Caco-2 (cell line): ENCODE data around the gene PPP6R3. TPM values are rescaled to one million over a fixed set of nuclear protein-coding genes. Genes with fewer than 3 reads are reported as not detected.
A peak's percentile ranks its signal among the peaks of the same experiment; 100 is the strongest.

Source experiments
- BruUV-seq: library from RNA; stranded (reverse); fragments of 400-500 nt; replicated peaks from 2 replicates; lab custom pipeline; 2021; lab: Mats Ljungman, UMichigan
- CTCF ChIA-PET: fragments of 300-600 bp; sonication (Branson Sonifier 250); formaldehyde crosslinking; loops from one replicate; lab custom pipeline; 2022; ENCODE audit warnings: antibody characterized with exemption; lab: Charles Lee
- POLR2A ChIA-PET: fragments of 300-600 bp; sonication (Branson Sonifier 250); formaldehyde crosslinking; loops from one replicate; lab custom pipeline; 2022; ENCODE audit warnings: antibody characterized with exemption; lab: Charles Lee
- DNase-seq, 2 experiments: peaks; one replicate each; pipeline versions ENCODE4 v3.0.0 to v3.0.0-alpha.2; 2020 to 2022
- H3K27me3 ChIP-seq: replicated peaks from 2 replicates; pipeline ENCODE4 v1.6.0; 2011; ENCODE audit warnings: low read length; ENCODE audit not compliant: control insufficient read depth, insufficient read depth
- H3K36me3 ChIP-seq: 2 replicates; pipeline ENCODE4 v1.5.1; 2011; ENCODE audit warnings: low read length; ENCODE audit not compliant: control insufficient read depth, insufficient read depth
- H3K4me1 ChIP-seq: fragments of 250-450 bp; sonication (Bioruptor Pico); 2 replicates; pipeline ENCODE4 v1.5.1; 2020; ENCODE audit warnings: mild to moderate bottlenecking
- H3K4me3 ChIP-seq: 2 replicates; pipeline ENCODE4 v1.5.1; 2011; ENCODE audit warnings: low read depth, mild to moderate bottlenecking, control low read depth, low read length
- H3K9me3 ChIP-seq: fragments of 250-450 bp; sonication (Bioruptor Pico); 2 replicates; pipeline ENCODE4 v1.5.1; 2020; ENCODE audit warnings: mild to moderate bottlenecking, moderate library complexity
- H3K27ac Mint-ChIP-seq: one replicate; pipeline ENCODE4 v1.8.0; 2022; ENCODE audit warnings: mixed read lengths; ENCODE audit not compliant: unreplicated experiment
- H3K27me3 Mint-ChIP-seq: one replicate; pipeline ENCODE4 v1.8.0; 2022; ENCODE audit warnings: mixed read lengths; ENCODE audit not compliant: insufficient read depth, unreplicated experiment
- H3K36me3 Mint-ChIP-seq: one replicate; pipeline ENCODE4 v1.8.0; 2022; ENCODE audit warnings: mild to moderate bottlenecking, mixed read lengths; ENCODE audit not compliant: insufficient read depth, unreplicated experiment
- H3K4me1 Mint-ChIP-seq: one replicate; pipeline ENCODE4 v1.8.0; 2022; ENCODE audit warnings: low read depth, mixed read lengths; ENCODE audit not compliant: unreplicated experiment
- H3K4me3 Mint-ChIP-seq: one replicate; pipeline ENCODE4 v1.8.0; 2022; ENCODE audit warnings: mild to moderate bottlenecking, moderate library complexity, mixed read lengths; ENCODE audit not compliant: unreplicated experiment
- H3K9me3 Mint-ChIP-seq: one replicate; pipeline ENCODE4 v1.8.0; 2022; ENCODE audit warnings: mixed read lengths; ENCODE audit not compliant: unreplicated experiment
- CTCF ChIP-seq, 2 experiments: fragments of 200-600 bp in 1 of 2; IDR thresholded peaks; 1 replicate in 1 of 2; 2 replicates in 1 of 2; pipeline versions ENCODE4 v1.5.1 to v1.8.0; 2011 to 2022; ENCODE audit warnings: antibody characterized with exemption in 1 of 2, control low read depth in 1 of 2, inconsistent platforms in 1 of 2, low read depth in 1 of 2, low read length in 1 of 2, mild to moderate bottlenecking in 1 of 2, moderate library complexity in 1 of 2; ENCODE audit not compliant: insufficient read depth in 1 of 2, severe bottlenecking in 1 of 2, unreplicated experiment in 1 of 2
- intact Hi-C: fragments of 100-400 bp; cut with micrococcal nuclease; formaldehyde crosslinking; loops from one replicate; pipeline ENCODE4 v1.10.0; 2022; ENCODE audit not compliant: unreplicated experiment
- total RNA-seq: library from RNA; stranded (reverse); gene quantifications from 2 replicates; pipeline ENCODE4 v1.2.3, GENCODE V29; 2022

PPP6R3 gene
- total RNA-seq, 1 experiment from 2014 or later: 276 TPM

- Mint-ChIP-seq H3K27me3 (no peaks in the 10 kb centered on the region), H3K9me3 (no peaks in the 10 kb centered on the region), H3K4me3 (no peak overlapping the region), H3K36me3 (peaks cover 60% of the 10 kb centered on the region), H3K4me1 (peaks cover 42% of the 10 kb centered on the region), H3K27ac (no peak overlapping the region)
- TF ChIP-seq CTCF (IDR thresholded peaks at IDR 0.05; ENCODE audit: insufficient read depth in 1 of 2, low read depth in 1 of 2, low read length in 1 of 2, severe bottlenecking in 1 of 2, unreplicated experiment in 1 of 2): peak in 1 of 2 experiments; percentile 25
- intact Hi-C loops: no loop called here
- ChIA-PET POLR2A (no interaction called here), CTCF (interaction anchor here (0.6 kb wide), 1 partner anchor 10 kb away, joined by 8 read pairs; no protein-coding TSS in a partner anchor)
- H3K4me3 ChIP-seq: no peak overlapping the region
- H3K9me3 ChIP-seq: no peaks in the 10 kb centered on the region
- H3K27me3 ChIP-seq: no peaks in the 10 kb centered on the region
- no peaks in the 10 kb centered on the region; the same call in none of the 2 replicates for H3K4me1 ChIP-seq
- H3K36me3 ChIP-seq: no peaks in the 10 kb centered on the region
- no peak for DNase-seq
- BruUV-seq: no TSS peak
Observed at GRCh38 chr11:68506908-68507307, 46.4 kb downstream of the PPP6R3 start.

- H3K4me1 ChIP-seq: no peaks in the 10 kb centered on the region; the same call in none of the 2 replicates
- Mint-ChIP-seq H3K36me3 (peaks cover 63% of the 10 kb centered on the region), H3K27me3 (no peaks in the 10 kb centered on the region), H3K27ac (peak overlapping the region; percentile 9), H3K4me3 (no peak overlapping the region), H3K9me3 (no peaks in the 10 kb centered on the region), H3K4me1 (peaks cover 42% of the 10 kb centered on the region)
- H3K27me3 ChIP-seq: no peaks in the 10 kb centered on the region
- TF ChIP-seq CTCF (IDR thresholded peaks at IDR 0.05; ENCODE audit: insufficient read depth in 1 of 2, low read depth in 1 of 2, low read length in 1 of 2, severe bottlenecking in 1 of 2, unreplicated experiment in 1 of 2): no peak
- no peaks in the 10 kb centered on the region for H3K9me3 ChIP-seq
- ChIA-PET POLR2A (no interaction called here), CTCF (no interaction called here)
- BruUV-seq: no TSS peak
- no peaks in the 10 kb centered on the region; the same call in 1 of the 2 replicates for H3K36me3 ChIP-seq
- intact Hi-C loops: no loop called here
- no peak overlapping the region for H3K4me3 ChIP-seq
- no peak for DNase-seq
Observed at GRCh38 chr11:68508425-68508824, 47.9 kb downstream of the PPP6R3 start.

GRCh38 chr11:68509066-68509465 lies 48.5 kb downstream of the PPP6R3 start:
- CTCF ChIA-PET: no interaction called here
- intact Hi-C loops: no loop called here
- no peak for TF ChIP-seq CTCF (IDR thresholded peaks at IDR 0.05; ENCODE audit: insufficient read depth in 1 of 2, low read depth in 1 of 2, low read length in 1 of 2, severe bottlenecking in 1 of 2, unreplicated experiment in 1 of 2)
- H3K27ac Mint-ChIP-seq: peak overlapping the region; percentile 9
- Histone ChIP-seq H3K4me1 (no peaks in the 10 kb centered on the region; the same call in none of the 2 replicates), H3K4me3 (no peak overlapping the region), H3K9me3 (no peaks in the 10 kb centered on the region), H3K27me3 (no peaks in the 10 kb centered on the region), H3K36me3 (no peaks in the 10 kb centered on the region; the same call in 1 of the 2 replicates)
- no peaks in the 10 kb centered on the region for H3K9me3 Mint-ChIP-seq
- H3K4me1 Mint-ChIP-seq: peaks cover 45% of the 10 kb centered on the region
- POLR2A ChIA-PET: no interaction called here
- H3K27me3 Mint-ChIP-seq: no peaks in the 10 kb centered on the region
- no peak overlapping the region for H3K4me3 Mint-ChIP-seq
- DNase-seq: no peak
- BruUV-seq: no TSS peak
- H3K36me3 Mint-ChIP-seq: peaks cover 66% of the 10 kb centered on the region
